ENCODE results near the gene TTC23.

Gene TTC23

DNA sequence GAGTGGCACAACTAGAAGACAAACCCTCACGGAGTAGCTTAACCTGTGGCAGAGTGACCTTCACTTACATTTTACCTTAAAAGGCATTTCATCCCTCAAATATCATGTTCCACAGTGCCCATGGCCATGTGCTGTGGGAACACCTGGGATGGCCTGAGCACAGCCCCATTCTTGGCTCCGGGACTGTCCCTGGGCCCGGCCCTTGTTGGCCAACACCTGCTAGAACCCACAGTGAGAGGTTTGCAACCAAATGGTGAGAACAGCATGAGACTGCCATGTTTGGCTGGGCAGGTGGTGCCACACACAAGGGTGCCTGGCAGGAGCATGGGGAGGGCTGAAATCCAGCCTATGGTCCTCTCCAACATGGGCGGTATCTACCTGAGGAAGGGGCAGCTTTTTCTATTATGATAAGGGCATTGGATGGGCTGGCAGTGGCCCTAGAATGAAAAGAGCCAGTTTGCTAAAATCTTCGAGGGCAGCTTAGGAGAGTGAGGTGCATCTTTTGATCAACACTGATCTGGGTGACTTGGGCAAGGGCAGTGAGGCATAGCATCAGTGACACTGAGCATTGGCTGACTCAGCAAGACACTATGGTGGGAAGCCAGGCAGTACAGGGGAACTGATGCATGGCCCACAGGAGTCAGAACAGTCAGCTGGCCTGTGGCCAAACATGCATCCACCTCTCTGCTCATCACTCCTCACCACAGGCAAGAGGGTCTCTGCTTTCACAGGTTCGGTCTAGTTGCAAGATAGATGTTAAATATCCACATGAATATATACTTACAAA lies 90.6 kb downstream of the TTC23 start:
- Histone ChIP-seq H3K27me3 (ENCODE audit: low read depth, low read length) (no peaks in the 10 kb centered on the region), H3K9me3 (ENCODE audit: control insufficient read depth in 1 of 2, low read length in 2 of 2) (no peaks in the 10 kb centered on the region), H3K4me3 (ENCODE audit: low read depth in 1 of 2, low read length in 2 of 2) (no peak overlapping the region), H3K4me1 (ENCODE audit: control insufficient read depth in 1 of 2, insufficient read depth in 2 of 2, low read length in 2 of 2) (no peaks in the 10 kb centered on the region), H3K27ac (ENCODE audit: low read length) (no peak overlapping the region), H3K36me3 (ENCODE audit: control insufficient read depth in 1 of 2, insufficient read depth in 2 of 2, low read length in 2 of 2) (peaks cover 0 to 5% of the 10 kb centered on the region in 2 donors)

DNA sequence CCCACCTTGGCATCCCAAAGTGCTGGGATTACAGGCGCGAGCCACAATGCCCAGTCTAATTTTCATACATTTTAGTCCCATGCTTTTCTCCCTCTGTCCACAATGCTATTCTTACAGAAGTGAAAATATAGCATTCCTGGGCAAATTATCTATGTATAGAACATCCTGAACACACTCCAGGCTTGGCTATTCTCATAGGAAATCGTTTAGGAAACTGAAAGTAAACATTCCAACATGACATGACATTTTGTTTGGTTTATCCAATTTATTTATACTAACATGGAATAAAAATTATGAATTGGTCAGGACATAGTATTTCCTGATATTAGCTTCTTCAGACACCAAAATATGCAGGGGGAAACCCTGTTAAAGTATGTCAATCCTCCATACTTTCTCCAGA lies 91.9 kb downstream of the TTC23 start:
- Histone ChIP-seq H3K4me3 (ENCODE audit: low read depth in 1 of 2, low read length in 2 of 2) (no peak overlapping the region), H3K27ac (ENCODE audit: low read length) (no peak overlapping the region), H3K4me1 (ENCODE audit: control insufficient read depth in 1 of 2, insufficient read depth in 2 of 2, low read length in 2 of 2) (no peaks in the 10 kb centered on the region), H3K36me3 (ENCODE audit: control insufficient read depth in 1 of 2, insufficient read depth in 2 of 2, low read length in 2 of 2) (peaks cover 0 to 5% of the 10 kb centered on the region in 2 donors), H3K9me3 (ENCODE audit: control insufficient read depth in 1 of 2, low read length in 2 of 2) (no peaks in the 10 kb centered on the region), H3K27me3 (ENCODE audit: low read depth, low read length) (no peaks in the 10 kb centered on the region)

DNA sequence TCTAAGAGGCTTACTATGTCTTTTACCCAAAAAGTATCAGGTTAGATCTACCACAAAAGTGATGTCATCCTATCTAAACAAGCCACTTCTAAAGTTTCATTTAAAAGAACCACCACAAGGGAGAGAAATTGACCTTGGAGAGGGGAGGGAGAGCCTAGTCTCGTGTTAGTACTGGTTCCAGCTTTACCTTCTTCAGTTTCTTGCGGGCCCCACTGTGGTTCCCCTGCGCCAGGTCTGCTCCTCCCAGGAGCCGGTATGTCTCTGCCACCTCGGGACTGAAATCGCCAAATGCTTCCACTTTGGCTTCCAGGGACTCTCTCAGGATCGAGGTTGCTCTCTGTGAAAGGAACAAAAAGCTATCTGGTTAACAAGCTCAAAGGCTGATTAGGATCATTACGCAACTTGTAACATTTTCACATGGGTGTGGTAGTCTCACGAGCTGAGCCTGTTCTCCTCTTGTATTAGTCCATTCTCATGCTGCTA lies 93.4 kb downstream of the TTC23 start:
- Histone ChIP-seq H3K4me1 (ENCODE audit: control insufficient read depth in 1 of 2, insufficient read depth in 2 of 2, low read length in 2 of 2) (no peaks in the 10 kb centered on the region), H3K36me3 (ENCODE audit: control insufficient read depth in 1 of 2, insufficient read depth in 2 of 2, low read length in 2 of 2) (peaks cover 0 to 5% of the 10 kb centered on the region in 2 donors), H3K27me3 (ENCODE audit: low read depth, low read length) (no peaks in the 10 kb centered on the region), H3K4me3 (ENCODE audit: low read depth in 1 of 2, low read length in 2 of 2) (no peak overlapping the region), H3K9me3 (ENCODE audit: control insufficient read depth in 1 of 2, low read length in 2 of 2) (no peaks in the 10 kb centered on the region), H3K27ac (ENCODE audit: low read length) (no peak overlapping the region)

GRCh38 chr15:99154271-99154670 lies 95.1 kb downstream of the TTC23 start:
- H3K4me3 ChIP-seq (ENCODE audit: low read depth in 1 of 2, low read length in 2 of 2): no peak overlapping the region
- H3K27me3 ChIP-seq (ENCODE audit: low read depth, low read length): no peaks in the 10 kb centered on the region
- H3K36me3 ChIP-seq (ENCODE audit: control insufficient read depth in 1 of 2, insufficient read depth in 2 of 2, low read length in 2 of 2): peaks cover 0 to 5% of the 10 kb centered on the region in 2 donors
- peaks cover 0 to 2% of the 10 kb centered on the region in 2 donors for H3K4me1 ChIP-seq (ENCODE audit: control insufficient read depth in 1 of 2, insufficient read depth in 2 of 2, low read length in 2 of 2)
- no peaks in the 10 kb centered on the region for H3K9me3 ChIP-seq (ENCODE audit: control insufficient read depth in 1 of 2, low read length in 2 of 2)
- no peak overlapping the region for H3K27ac ChIP-seq (ENCODE audit: low read length)

- Histone ChIP-seq H3K4me3 (ENCODE audit: low read depth in 1 of 2, low read length in 2 of 2) (no peak overlapping the region), H3K4me1 (ENCODE audit: control insufficient read depth in 1 of 2, insufficient read depth in 2 of 2, low read length in 2 of 2) (peaks cover 0 to 11% of the 10 kb centered on the region in 2 donors), H3K27ac (ENCODE audit: low read length) (no peak overlapping the region), H3K36me3 (ENCODE audit: control insufficient read depth in 1 of 2, insufficient read depth in 2 of 2, low read length in 2 of 2) (peaks cover 0 to 5% of the 10 kb centered on the region in 2 donors), H3K9me3 (ENCODE audit: control insufficient read depth in 1 of 2, low read length in 2 of 2) (no peaks in the 10 kb centered on the region), H3K27me3 (ENCODE audit: low read depth, low read length) (no peaks in the 10 kb centered on the region)
Measured at GRCh38 chr15:99153026-99153535, 96.3 kb downstream of the TTC23 start.

- Histone ChIP-seq H3K27me3 (ENCODE audit: low read depth, low read length) (no peaks in the 10 kb centered on the region), H3K4me1 (ENCODE audit: control insufficient read depth in 1 of 2, insufficient read depth in 2 of 2, low read length in 2 of 2) (peaks cover 0 to 11% of the 10 kb centered on the region in 2 donors), H3K4me3 (ENCODE audit: low read depth in 1 of 2, low read length in 2 of 2) (no peak overlapping the region), H3K36me3 (ENCODE audit: control insufficient read depth in 1 of 2, insufficient read depth in 2 of 2, low read length in 2 of 2) (peaks cover 0 to 5% of the 10 kb centered on the region in 2 donors), H3K27ac (ENCODE audit: low read length) (no peak overlapping the region), H3K9me3 (ENCODE audit: control insufficient read depth in 1 of 2, low read length in 2 of 2) (no peaks in the 10 kb centered on the region)
Measured at GRCh38 chr15:99151156-99151555, 98.2 kb downstream of the TTC23 start.

DNA sequence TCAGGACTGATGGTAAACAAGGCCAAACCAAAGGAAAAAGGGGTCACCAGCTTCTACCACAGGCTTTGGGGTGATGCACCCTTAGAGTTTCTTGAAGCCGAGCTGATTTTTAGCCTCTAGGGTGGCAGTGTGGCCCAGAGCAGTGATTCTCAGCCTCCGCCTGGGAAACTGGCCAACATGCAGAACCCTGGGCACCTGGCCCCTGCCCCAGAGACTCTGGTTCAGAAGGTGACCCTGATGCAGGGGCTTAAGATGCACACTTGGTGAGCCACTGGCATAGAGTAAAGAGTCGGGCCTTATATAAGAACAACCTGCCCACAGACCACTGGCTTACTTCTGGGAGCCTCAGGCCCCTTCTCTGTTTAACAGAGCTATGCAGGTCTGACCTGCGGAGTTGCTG lies 100.0 kb downstream of the TTC23 start:
- no peaks in the 10 kb centered on the region for H3K36me3 ChIP-seq (ENCODE audit: control insufficient read depth in 1 of 2, insufficient read depth in 2 of 2, low read length in 2 of 2)
- H3K27me3 ChIP-seq (ENCODE audit: low read depth, low read length): no peaks in the 10 kb centered on the region
- H3K27ac ChIP-seq (ENCODE audit: low read length): no peak overlapping the region
- H3K4me3 ChIP-seq (ENCODE audit: low read depth in 1 of 2, low read length in 2 of 2): no peak overlapping the region
- no peaks in the 10 kb centered on the region for H3K9me3 ChIP-seq (ENCODE audit: control insufficient read depth in 1 of 2, low read length in 2 of 2)
- peaks cover 0 to 18% of the 10 kb centered on the region in 2 donors for H3K4me1 ChIP-seq (ENCODE audit: control insufficient read depth in 1 of 2, insufficient read depth in 2 of 2, low read length in 2 of 2)

DNA sequence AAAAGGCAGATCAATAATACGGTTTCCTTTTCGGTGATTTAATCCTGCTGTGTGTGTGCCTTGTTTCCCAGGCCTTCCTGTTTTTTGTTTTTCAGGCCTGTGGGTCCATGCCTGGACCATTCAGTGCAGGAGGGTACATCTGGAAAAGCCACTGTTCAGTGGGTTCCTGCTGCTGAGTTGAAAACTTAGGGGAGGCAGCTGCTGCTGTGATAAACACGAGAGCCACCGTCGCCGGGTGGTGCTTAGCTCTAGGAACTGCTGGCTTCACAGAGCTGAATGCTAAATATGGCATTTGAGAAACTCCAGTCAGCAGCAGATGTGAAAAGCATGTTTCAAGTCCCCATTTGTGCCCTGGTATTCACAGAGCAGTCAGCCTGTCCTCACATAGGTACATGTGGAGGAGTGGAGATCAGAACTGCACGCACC lies 100.5 kb downstream of the TTC23 start:
- peaks cover 0 to 23% of the 10 kb centered on the region in 2 donors for H3K4me1 ChIP-seq (ENCODE audit: control insufficient read depth in 1 of 2, insufficient read depth in 2 of 2, low read length in 2 of 2)
- no peak overlapping the region for H3K27ac ChIP-seq (ENCODE audit: low read length)
- no peaks in the 10 kb centered on the region for H3K9me3 ChIP-seq (ENCODE audit: control insufficient read depth in 1 of 2, low read length in 2 of 2)
- no peaks in the 10 kb centered on the region for H3K27me3 ChIP-seq (ENCODE audit: low read depth, low read length)
- no peaks in the 10 kb centered on the region for H3K36me3 ChIP-seq (ENCODE audit: control insufficient read depth in 1 of 2, insufficient read depth in 2 of 2, low read length in 2 of 2)
- H3K4me3 ChIP-seq (ENCODE audit: low read depth in 1 of 2, low read length in 2 of 2): no peak overlapping the region

DNA sequence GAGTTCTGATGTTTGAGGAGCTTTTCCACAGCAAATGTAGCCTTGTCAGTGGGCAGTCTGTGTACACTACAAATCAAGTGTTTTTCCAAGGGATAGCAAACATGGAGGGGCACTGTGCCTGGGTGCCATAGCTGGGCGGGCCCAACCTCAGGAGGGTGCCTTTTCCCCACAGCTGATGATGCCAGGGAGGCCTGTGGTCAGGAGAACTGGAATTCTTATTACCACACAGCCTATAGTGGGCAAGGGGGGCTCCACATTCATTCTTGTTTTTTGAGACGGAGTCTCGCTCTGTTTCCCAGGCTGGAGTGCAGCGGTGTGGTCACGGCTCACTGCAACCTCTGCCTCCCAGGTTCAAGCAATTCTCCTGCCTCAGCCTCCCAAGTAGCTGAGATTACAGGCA lies 102.7 kb downstream of the TTC23 start:
- H3K4me1 ChIP-seq (ENCODE audit: control insufficient read depth in 1 of 2, insufficient read depth in 2 of 2, low read length in 2 of 2): peaks cover 0 to 36% of the 10 kb centered on the region in 2 donors
- H3K4me3 ChIP-seq (ENCODE audit: low read depth in 1 of 2, low read length in 2 of 2): no peak overlapping the region
- no peaks in the 10 kb centered on the region for H3K9me3 ChIP-seq (ENCODE audit: control insufficient read depth in 1 of 2, low read length in 2 of 2)
- H3K27ac ChIP-seq (ENCODE audit: low read length): no peak overlapping the region
- no peaks in the 10 kb centered on the region for H3K27me3 ChIP-seq (ENCODE audit: low read depth, low read length)
- H3K36me3 ChIP-seq (ENCODE audit: control insufficient read depth in 1 of 2, insufficient read depth in 2 of 2, low read length in 2 of 2): no peaks in the 10 kb centered on the region

GRCh38 chr15:99145778-99146177 lies 103.6 kb downstream of the TTC23 start:
- Histone ChIP-seq H3K9me3 (ENCODE audit: control insufficient read depth in 1 of 2, low read length in 2 of 2) (no peaks in the 10 kb centered on the region), H3K36me3 (ENCODE audit: control insufficient read depth in 1 of 2, insufficient read depth in 2 of 2, low read length in 2 of 2) (no peaks in the 10 kb centered on the region), H3K27me3 (ENCODE audit: low read depth, low read length) (no peaks in the 10 kb centered on the region), H3K4me1 (ENCODE audit: control insufficient read depth in 1 of 2, insufficient read depth in 2 of 2, low read length in 2 of 2) (peaks cover 0 to 36% of the 10 kb centered on the region in 2 donors), H3K27ac (ENCODE audit: low read length) (no peak overlapping the region), H3K4me3 (ENCODE audit: low read depth in 1 of 2, low read length in 2 of 2) (no peak overlapping the region)

- no peaks in the 10 kb centered on the region for H3K36me3 ChIP-seq (ENCODE audit: control insufficient read depth in 1 of 2, insufficient read depth in 2 of 2, low read length in 2 of 2)
- no peaks in the 10 kb centered on the region for H3K27me3 ChIP-seq (ENCODE audit: low read depth, low read length)
- no peak overlapping the region for H3K4me3 ChIP-seq (ENCODE audit: low read depth in 1 of 2, low read length in 2 of 2)
- H3K9me3 ChIP-seq (ENCODE audit: control insufficient read depth in 1 of 2, low read length in 2 of 2): no peaks in the 10 kb centered on the region
- H3K27ac ChIP-seq (ENCODE audit: low read length): peak overlapping the region; percentile 19
- peaks cover 0 to 36% of the 10 kb centered on the region in 2 donors for H3K4me1 ChIP-seq (ENCODE audit: control insufficient read depth in 1 of 2, insufficient read depth in 2 of 2, low read length in 2 of 2)
Measured at GRCh38 chr15:99145005-99145404, 104.4 kb downstream of the TTC23 start.
